NCI-H69 (cell line): Measurements from ENCODE around the gene WFIKKN2.

Source experiments
- DNase-seq: peaks from one replicate; lab custom pipeline; 2025; lab: John Stamatoyannopoulos, UW

Gene WFIKKN2

GRCh38 chr17:50808888-50809287, 26.5 kb upstream of the WFIKKN2 start:
- DNase-seq = no peak

DNA sequence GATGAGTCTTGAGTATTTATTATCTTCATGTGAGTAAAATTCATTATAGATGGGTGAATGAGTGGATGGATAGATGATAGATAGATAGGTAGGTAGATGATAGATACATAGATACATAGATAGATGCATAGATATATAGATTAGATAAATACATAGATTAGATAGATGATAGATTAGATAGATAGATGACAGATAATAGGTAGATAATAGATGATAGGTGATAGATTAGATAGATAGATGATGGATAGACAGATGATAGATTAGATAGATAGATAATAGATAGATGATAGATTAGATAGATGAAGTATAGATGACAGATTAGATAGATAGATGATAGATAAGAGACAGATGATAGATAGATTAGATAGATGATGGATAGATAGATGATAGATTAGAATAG, 21.8 kb upstream of the WFIKKN2 start:
- no peak for DNase-seq

DNA sequence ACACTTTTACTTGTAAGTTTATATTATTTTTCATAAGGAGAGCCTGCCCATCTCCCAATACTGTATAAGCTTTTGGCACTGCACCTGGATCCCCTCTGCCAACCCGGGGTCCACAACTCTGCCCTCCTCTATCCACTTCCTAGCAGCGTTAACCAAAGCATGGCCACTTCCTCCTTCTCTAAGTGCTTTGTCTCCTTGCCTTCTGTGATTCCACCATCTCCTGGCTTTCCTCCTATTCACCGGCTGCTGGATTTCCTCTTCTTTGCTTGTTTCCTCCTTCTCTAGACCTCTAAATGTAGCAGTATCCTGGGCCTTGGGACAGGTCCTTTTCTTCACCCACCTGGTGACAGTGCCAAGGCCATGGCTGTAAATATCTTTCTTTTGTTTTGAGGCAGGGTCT, 20.0 kb upstream of the WFIKKN2 start:
- no peak for DNase-seq

GRCh38 chr17:50816271-50816670, 19.1 kb upstream of the WFIKKN2 start:
- DNase-seq = no peak

GRCh38 chr17:50816771-50817751, 18.3 kb upstream of the WFIKKN2 start:
- DNase-seq = peak; percentile 60

GRCh38 chr17:50817838-50818237, 17.5 kb upstream of the WFIKKN2 start:
- peak; percentile 25 for DNase-seq

- DNase-seq = no peak
Observed at GRCh38 chr17:50818261-50818660, 17.1 kb upstream of the WFIKKN2 start.

GRCh38 chr17:50818921-50819657, 16.3 kb upstream of the WFIKKN2 start:
- DNase-seq = no peak

DNA sequence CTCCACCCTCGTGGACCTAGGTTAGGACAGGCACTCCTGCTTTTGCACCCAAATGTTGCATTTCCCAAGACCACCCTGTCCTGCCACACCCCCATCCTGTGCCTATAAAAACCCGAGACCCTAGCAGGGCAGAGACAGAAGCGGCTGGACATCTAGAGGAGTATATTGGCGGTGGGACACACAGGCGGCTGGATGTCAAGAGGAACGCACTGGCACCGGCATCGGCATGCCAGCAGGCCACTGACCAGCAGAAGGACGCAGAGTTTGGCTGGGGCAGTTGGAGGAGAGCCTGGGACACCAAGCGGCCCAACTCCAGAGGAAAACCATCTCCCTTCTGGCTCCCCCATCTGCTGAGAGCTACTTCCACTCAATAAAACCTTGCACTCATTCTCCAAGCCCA, 14.7 kb upstream of the WFIKKN2 start:
- no peak for DNase-seq

- no peak for DNase-seq
Observed at GRCh38 chr17:50822550-50822949, 12.8 kb upstream of the WFIKKN2 start.

GRCh38 chr17:50824429-50824828, 11.0 kb upstream of the WFIKKN2 start:
- DNase-seq = no peak

DNA sequence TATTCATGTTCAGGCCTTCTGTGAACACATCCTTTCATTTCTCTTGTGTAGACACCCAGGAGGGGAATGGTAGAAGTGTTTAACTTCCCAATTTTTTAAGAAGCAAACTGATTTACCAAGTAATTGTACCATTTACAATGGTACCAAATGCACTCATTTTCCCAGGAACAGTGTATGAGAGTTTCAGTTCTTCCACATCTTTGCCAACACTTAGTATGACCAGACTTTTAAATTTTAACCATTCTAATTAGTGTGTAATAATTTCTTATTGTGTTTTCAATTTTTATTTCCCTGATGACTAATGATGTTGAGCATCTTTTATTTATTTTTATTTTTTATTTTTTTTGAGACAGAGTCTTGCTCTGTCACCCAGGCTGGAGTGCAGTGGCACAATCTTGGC, 10.2 kb upstream of the WFIKKN2 start:
- no peak for DNase-seq

DNA sequence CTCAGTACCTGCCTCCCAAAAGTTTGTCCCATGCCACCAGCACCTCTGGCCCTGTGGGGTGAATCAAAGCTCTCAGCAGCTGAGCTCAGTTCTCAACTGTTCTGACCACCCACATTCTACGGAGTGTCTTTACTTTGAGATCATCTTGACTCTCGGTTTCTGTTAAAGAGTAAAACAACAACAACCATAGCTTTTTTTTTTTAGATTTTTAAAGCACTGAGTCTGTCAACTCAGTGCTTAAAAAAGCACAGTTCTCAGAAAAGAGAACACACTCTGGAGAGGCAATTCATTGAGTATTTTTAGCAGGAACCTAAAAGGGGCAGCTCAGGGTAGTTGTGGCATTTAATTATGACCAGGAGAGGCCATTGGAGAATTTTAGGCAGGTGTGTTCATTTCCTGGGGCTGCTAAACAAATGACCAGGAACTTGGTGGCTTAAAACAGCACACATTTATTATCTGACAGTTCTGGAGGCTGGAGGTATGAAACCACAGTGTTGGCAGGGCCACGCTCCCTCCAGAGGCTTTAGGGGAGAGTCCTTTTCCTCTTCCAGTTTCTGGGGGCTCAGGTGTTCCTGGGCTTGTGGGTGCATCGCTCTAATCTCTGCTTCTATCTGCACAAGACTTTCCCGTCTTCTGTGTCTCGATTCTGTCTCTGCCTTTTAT, 6.7 kb upstream of the WFIKKN2 start:
- peak; percentile 21 for DNase-seq

GRCh38 chr17:50829332-50829731, 6.1 kb upstream of the WFIKKN2 start:
- no peak for DNase-seq

DNA sequence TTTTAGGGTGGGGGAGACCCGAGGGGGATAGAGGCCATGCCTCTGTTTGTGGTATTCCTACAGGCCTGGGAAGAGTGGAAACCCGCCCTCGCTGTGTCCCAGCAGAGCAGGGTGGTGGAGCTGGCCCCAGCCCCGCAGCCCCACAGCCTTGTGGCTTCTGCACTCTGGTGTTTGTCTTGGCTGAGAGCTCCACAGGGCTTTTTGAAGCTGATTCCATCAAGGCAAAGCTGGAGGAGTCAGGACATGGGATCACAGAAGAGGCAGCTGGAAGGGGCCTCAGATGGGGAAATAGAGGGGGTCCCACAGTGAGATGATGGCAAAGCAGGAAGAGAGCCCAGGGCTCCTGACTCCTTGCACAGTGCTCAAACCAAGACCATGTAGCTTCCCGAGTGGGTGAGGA, 5.0 kb upstream of the WFIKKN2 start:
- peak; percentile 29 for DNase-seq

- peak; percentile 98 for DNase-seq
Observed at GRCh38 chr17:50830994-50831393, 4.4 kb upstream of the WFIKKN2 start.

DNA sequence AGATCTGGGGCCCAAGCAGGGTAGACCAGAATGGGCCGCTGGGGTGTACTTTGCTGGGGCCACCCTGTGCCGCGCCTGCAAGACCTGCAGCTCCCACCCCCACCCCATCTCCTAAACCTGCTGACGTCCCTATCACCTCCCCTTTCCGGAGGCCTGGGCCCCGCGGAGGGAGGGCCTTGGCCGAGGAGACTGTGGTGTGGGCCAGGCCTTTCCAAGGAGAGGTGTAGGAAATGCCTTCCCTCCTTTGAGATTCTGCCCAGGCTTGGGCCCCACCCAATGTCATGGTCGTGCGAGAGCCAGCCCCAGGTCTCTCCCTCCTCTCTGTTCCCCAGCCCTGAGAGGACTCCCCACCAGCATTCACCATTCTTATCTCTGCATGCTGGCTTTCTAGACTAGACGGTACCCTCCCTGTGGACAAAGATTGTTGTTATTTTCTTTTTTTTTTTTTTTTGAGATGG, 3.9 kb upstream of the WFIKKN2 start:
- DNase-seq = no peak

DNA sequence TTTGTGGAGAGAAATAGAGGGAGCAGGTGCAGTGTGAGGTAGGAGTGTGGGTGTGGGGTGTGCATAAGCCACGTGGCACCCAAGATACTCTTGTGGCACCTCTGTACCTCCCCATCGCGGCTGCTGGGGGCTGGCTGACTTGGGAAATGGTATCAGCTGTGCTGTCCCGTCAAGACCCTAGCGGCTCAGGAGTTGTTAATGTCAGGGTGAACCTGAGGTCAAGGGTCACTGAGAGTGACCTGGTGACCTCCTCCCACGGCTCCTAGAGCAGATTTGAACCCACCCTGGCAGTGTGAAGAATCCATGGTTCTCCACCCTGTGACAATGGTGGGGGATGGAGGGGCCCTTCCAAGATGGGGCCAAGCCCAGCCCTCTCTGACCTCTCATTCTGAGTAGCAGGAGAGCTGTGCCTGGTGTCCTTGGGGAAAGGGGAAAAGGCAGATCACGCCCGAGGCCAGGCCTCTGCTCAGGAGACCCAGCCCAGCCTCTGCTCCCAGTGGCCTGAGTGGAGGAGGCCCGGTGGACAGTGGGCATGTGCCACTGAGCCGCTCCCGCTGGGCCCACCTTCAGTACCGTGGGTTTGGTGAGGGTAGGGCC, 3.0 kb upstream of the WFIKKN2 start:
- no peak for DNase-seq

GRCh38 chr17:50832864-50833381, 2.5 kb upstream of the WFIKKN2 start:
- DNase-seq = no peak

GRCh38 chr17:50833510-50834428, 1.6 kb upstream of the WFIKKN2 start:
- no peak for DNase-seq
